HG03460 (cell line): Measurements from ENCODE around the gene EHD1.

Experiments
- ATAC-seq: cut with Tn5 transposase; IDR thresholded peaks from one replicate; pipeline ENCODE4 v1.9.1; 2021; ENCODE audit not compliant: unreplicated experiment

The EHD1 gene

DNA sequence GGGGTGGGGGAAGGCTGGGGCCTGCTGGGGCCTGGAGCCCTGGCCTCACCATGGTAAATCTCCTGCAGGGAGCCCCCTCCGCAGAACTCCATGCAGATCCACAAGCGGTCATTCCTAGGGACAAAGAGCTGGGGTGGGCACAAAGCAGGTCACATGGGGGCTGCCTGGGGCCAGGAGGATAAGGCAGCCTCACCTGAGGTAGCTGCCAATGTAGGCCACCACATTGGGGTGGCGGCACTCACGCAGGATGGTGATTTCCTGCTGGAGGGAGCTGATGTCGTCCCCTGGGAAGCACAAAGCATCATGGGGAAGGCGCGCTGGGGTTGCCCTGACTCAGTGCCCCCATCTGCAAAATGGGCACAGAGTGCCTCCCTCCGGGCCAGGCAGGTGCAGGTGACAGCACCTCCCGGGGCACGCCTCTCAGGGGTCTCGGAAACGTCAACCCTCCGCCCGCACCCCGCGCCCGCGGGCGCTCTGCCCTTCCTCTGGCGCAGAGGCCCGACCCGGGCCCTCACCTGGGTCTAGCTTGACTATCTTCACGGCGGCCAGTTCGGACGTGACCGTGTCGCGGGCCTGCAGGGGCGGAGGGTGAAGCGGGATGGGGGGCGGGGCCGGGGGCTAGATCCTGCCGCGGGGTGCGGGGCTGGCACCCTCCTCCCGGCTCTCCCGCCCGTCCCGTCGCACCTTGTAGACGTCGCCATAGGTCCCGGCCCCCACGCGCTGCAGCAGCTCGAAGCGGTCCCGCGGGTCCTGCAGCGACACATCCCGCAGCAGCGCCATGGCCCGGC lies 75.9 kb downstream of the EHD1 start:
- no peak for ATAC-seq
